Right lung (tissue), 5 donors: ENCODE data around the gene CEP131. TPM values are rescaled to one million over a fixed set of nuclear protein-coding genes. Genes with fewer than 3 reads are reported as not detected.

ENCODE experiments used
- DNase-seq, 2 donors: peaks; one replicate each; pipeline ENCODE4 v3.0.0-alpha.2; 2013
- polyA plus RNA-seq, 5 donors: library from polyadenylated mRNA; unstranded; fragments of 120-200 nt; gene quantifications; one replicate each; pipeline versions ENCODE4 v1.2.1 to v1.2.3, GENCODE V29; 2013; ENCODE audit warnings: inconsistent platforms in 1 of 5, low replicate concordance in 1 of 5; ENCODE audit not compliant: insufficient read length in 5 of 5, insufficient read depth in 1 of 5

The CEP131 gene
- polyA plus RNA-seq, 5 donors = 11.4 to 24.8 (median 14.5) TPM

GRCh38 chr17:81223762-81224130 lies 981 bp upstream of the CEP131 start:
- DNase-seq = peak in 1 of 2 donors; percentile 17

GRCh38 chr17:81222620-81222905 lies 202 bp downstream of the CEP131 start:
- DNase-seq = no peak

- no peak for DNase-seq
Observed at GRCh38 chr17:81221842-81222619, 734 bp downstream of the CEP131 start.

GRCh38 chr17:81221371-81221841 lies 1.4 kb downstream of the CEP131 start:
- DNase-seq = no peak

- no peak for DNase-seq
Observed at GRCh38 chr17:81219476-81220180, 3.1 kb downstream of the CEP131 start.

- DNase-seq = no peak
Observed at GRCh38 chr17:81218991-81219390, 3.8 kb downstream of the CEP131 start.

- no peak for DNase-seq
Observed at GRCh38 chr17:81218459-81218858, 4.3 kb downstream of the CEP131 start.

GRCh38 chr17:81217491-81217890 lies 5.3 kb downstream of the CEP131 start:
- DNase-seq = no peak

- DNase-seq = no peak
Observed at GRCh38 chr17:81213978-81214377, 8.8 kb downstream of the CEP131 start.

GRCh38 chr17:81212365-81212764 lies 10.4 kb downstream of the CEP131 start:
- no peak for DNase-seq

- no peak for DNase-seq
Observed at GRCh38 chr17:81210868-81211267, 11.9 kb downstream of the CEP131 start.

- no peak for DNase-seq
Observed at GRCh38 chr17:81210466-81210865, 12.3 kb downstream of the CEP131 start.

GRCh38 chr17:81209141-81209540 lies 13.6 kb downstream of the CEP131 start:
- DNase-seq = no peak

GRCh38 chr17:81208651-81209050 lies 14.1 kb downstream of the CEP131 start:
- no peak for DNase-seq

GRCh38 chr17:81207610-81208581 lies 14.9 kb downstream of the CEP131 start:
- no peak for DNase-seq

GRCh38 chr17:81206657-81207056 lies 16.1 kb downstream of the CEP131 start:
- DNase-seq = no peak

- no peak for DNase-seq
Observed at GRCh38 chr17:81206166-81206565, 16.6 kb downstream of the CEP131 start.

GRCh38 chr17:81204578-81204977 lies 18.2 kb downstream of the CEP131 start:
- no peak for DNase-seq

- DNase-seq = no peak
Observed at GRCh38 chr17:81203136-81203535, 19.6 kb downstream of the CEP131 start.

GRCh38 chr17:81202318-81202717 lies 20.4 kb downstream of the CEP131 start:
- DNase-seq = no peak

GRCh38 chr17:81200695-81201580 lies 21.8 kb downstream of the CEP131 start:
- DNase-seq = peak in 1 of 2 donors; percentile 15
